GM12872 (cell line): ENCODE results near the gene CDHR1.

Experiments used
- TF ChIP-seq, protein P1 (sequence below): IDR thresholded peaks from 3 replicates; pipeline ENCODE4 v1.5.1; 2011; ENCODE audit warnings: low read depth, mild to moderate bottlenecking, low read length, moderate library complexity; ENCODE audit not compliant: insufficient read depth

The CDHR1 gene

DNA sequence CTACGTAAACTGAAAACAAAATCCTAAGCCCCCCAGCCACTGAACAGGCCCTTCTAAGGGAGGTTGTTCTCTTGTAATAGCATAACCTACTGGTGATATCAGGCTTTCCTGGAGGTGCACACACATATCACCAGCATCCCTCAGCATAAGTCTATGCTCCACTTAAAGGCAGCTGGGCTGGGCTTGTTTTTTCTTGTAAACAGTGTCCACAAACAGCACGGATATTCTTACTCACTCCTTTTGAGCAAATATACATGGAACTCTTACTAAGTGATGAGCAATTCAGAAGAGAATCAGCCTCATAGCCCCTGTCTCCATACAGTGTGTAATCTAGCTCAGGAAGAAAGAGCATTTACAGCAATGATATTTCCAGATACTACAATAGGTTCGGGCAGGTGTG lies 44.6 kb downstream of the CDHR1 start:
- TF ChIP-seq, protein P1, sequence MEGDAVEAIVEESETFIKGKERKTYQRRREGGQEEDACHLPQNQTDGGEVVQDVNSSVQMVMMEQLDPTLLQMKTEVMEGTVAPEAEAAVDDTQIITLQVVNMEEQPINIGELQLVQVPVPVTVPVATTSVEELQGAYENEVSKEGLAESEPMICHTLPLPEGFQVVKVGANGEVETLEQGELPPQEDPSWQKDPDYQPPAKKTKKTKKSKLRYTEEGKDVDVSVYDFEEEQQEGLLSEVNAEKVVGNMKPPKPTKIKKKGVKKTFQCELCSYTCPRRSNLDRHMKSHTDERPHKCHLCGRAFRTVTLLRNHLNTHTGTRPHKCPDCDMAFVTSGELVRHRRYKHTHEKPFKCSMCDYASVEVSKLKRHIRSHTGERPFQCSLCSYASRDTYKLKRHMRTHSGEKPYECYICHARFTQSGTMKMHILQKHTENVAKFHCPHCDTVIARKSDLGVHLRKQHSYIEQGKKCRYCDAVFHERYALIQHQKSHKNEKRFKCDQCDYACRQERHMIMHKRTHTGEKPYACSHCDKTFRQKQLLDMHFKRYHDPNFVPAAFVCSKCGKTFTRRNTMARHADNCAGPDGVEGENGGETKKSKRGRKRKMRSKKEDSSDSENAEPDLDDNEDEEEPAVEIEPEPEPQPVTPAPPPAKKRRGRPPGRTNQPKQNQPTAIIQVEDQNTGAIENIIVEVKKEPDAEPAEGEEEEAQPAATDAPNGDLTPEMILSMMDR, result no peak

DNA sequence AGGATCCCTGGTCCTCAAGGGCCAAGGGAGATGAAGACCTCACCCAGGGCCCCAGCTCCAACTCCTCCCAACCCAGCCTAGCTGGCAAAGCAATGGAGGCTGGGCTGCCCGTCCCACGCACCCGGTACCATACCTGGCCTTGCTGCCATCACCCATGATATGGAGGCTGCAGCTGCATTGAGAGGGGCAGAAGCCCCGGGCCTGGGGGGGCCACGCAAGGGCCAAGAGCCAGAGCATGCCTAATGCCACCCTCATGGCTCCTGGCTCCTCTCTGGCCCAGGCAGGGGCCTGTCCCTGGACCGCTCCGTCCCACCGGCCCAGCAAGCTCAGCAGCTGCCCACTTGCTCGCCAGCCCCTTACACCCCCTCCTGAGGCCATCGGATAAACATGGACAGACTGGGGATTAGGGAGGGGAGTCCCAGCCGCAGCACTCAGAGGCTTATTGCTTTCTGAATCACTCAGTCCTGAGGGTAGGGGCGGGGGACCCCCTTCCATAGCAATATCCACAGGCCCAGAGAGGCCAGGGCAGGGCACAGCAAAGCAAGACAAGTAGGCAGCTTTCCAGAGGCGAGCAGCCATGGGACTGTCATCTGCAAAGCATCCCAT lies 47.0 kb downstream of the CDHR1 start, which contains the start of gene LRIT1:
LRIT1 (minus strand) TSS at position 362 of the 606 bp plus-strand sequence; CDS start at position 255, 107 bp downstream.
- TF ChIP-seq, protein P1, result no peak

DNA sequence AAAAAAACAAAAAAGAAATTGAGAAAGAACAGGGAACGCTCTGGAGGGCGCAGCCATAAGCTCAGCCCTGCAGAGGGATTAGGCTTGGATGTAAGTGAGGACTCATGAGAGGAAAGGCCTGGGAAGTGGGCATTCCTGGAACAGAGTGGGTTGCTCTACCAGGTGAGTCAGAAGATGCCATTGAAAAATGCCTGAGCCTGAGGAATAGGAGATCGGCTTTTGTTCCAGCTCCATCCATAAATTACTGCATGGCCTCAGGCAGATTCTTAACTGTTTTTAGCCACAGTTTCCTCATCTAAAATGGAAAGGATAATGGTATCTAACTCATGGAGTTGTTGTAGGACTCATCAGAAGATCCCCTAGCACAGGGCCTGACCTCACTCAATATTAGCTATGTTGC lies 49.4 kb downstream of the CDHR1 start:
- TF ChIP-seq, protein P1, result no peak

DNA sequence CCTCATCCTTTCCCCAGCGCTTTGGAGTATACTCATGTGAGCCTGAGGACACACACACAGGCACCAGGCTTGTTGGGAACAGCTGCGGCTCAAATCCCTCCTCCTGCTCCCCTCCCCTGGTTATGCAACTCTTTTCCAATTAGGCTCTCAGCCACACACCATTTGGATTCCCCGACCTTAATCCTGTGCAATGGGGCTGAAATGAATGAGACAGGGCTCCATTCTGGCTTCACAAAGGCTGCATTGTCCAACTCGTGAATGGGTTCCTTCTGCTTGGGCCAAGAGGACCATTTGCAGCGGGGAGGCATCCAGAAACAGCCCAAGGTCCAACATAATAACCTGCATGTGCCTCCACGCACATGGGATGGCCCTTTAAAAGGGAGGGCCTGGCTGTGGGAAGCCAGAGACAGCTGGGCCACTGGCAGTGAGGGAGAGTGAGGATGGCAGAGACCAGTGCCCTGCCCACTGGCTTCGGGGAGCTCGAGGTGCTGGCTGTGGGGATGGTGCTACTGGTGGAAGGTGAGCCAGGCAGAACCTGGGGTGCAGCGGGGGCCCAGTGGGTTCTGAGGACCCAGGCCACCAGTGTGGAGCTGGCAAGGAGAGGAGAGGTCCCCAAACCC lies 50.4 kb downstream of the CDHR1 start, which contains the start of gene RGR:
RGR (plus strand) TSS at position 403 of the 620 bp plus-strand sequence; CDS start at position 441, 38 bp downstream.
- TF ChIP-seq, protein P1, result no peak

DNA sequence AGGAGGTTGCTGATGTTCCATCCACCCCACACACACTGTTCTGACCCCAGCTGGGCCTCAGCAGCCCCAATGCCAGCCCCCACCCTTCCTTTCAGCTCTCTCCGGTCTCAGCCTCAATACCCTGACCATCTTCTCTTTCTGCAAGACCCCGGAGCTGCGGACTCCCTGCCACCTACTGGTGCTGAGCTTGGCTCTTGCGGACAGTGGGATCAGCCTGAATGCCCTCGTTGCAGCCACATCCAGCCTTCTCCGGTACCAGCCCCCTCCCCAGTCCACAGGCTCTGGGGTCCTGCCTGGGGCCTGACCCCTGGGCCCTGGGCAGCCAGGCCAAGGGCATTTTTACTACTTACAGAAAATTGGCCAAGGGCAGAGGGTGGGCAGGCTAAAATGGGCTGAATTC lies 53.2 kb downstream of the CDHR1 start:
- TF ChIP-seq, protein P1, result no peak

DNA sequence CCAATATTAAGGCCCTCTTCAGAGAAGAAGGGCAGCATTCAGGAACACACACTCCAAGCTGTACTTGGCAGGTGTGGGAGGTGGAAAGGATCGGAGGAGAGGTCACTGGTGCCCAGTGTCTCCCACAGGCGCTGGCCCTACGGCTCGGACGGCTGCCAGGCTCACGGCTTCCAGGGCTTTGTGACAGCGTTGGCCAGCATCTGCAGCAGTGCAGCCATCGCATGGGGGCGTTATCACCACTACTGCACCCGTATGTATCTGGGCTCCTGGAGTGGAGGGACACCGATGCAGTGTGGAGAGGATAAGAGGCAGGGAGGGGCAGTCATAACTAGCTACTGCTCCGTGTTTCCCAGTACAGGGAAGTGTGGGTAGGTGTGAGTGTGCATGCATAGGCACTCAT lies 54.5 kb downstream of the CDHR1 start:
- TF ChIP-seq, protein P1, result no peak

DNA sequence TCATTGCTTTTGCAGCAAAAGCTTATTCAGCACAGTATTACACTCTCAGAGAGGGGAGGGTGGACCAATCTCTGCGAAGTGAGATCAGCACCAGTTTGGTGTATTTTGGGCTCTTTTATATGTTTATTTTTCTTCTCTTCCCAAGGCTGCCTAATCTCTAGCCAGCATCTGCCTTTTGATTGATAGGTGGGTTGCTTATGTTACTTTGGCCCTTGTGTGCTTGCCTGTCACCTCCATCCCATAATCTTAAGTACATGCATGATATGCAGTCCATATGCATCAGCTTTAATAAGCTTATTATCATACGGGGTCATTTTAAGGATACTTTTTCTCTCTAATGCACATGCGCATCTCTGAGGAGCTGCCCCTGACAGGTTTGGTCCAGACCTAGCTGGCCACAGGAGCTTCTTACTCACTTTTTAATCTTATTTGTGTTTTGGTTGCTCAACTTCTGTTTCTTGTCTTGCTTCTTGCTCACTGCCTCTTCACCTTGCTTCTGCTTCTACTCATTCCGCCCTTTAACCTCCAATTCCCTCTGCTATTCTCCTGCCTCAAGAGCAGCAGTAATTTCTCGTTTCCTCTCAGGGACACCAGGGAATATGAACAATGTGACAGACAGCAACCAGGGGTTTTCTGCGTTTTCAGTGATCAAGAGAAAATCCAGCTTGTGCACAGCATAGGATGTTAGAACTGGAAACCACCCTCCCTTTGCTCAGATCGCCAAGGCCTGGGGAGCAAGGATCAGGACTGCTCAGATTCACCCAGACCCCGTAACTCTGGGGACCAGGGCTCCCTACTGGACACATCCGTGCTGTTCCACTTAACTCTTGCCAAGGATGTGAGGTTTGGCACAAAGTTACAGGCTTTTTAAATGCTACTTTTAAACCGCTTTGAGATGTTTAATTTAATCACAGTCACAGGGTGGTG lies 60.5 kb downstream of the CDHR1 start:
- TF ChIP-seq, protein P1, result no peak
